Activated gamma-delta T cell (primary cell): ENCODE data around the gene AK5.

Experiments
- DNase-seq: peaks from one replicate; lab custom pipeline; 2025; lab: John Stamatoyannopoulos, UW
- total RNA-seq, 2 donors: gene quantifications; one replicate each; lab custom pipeline; 2026; lab: John Stamatoyannopoulos, UW

AK5 gene
- 2.9 to 9.7 reads per million in 2 donors for total RNA-seq

- no peak for DNase-seq
Measured at GRCh38 chr1:77281491-77282186, at the start of gene AK5. Gene AK5, plus strand, starts transcription at chr1:77282019. Its CDS starts 295 bp downstream, at chr1:77282314.

GRCh38 chr1:77232829-77233228 is 49.0 kb upstream of the AK5 start:
- no peak for DNase-seq

- no peak for DNase-seq
Measured at GRCh38 chr1:77234096-77234495, 47.7 kb upstream of the AK5 start.

DNA sequence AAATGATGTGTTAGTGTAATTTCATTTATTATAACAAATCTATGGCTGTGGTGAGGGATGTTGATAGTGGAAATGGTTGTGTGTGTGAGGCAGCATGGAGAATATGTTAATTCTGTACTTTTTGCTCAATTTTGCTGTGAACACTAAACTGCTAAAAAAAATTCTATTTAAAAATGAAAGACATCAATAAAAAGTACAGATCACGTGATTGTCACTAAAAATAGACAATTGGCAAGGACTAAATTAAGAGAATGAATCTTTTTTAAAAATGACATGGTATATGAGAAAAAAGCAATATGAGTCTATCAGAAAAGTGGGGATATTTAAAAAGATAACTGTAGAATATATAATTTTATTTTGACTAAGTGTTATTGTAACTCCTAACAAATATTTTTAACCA is 46.9 kb upstream of the AK5 start:
- DNase-seq, result no peak

- no peak for DNase-seq
Measured at GRCh38 chr1:77238462-77238861, 43.4 kb upstream of the AK5 start.

DNA sequence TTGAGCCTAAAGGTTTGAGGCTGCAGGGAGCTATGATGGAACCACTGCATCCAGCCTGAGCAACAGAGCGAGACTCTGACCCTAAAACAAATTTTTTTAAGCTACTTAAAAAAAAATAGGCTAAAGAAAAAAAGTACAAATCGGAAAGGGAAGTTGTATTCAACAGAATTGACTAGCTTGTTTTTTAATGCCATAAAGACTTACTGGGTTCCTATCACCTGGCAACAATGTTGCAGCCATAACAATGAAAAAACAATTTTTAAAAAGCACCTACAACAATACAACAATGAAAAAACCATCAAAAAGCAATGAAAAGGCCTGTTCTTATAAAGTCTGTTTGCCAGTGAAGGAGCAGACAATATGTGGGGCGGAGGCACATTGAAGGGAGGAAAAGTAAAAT is 42.5 kb upstream of the AK5 start:
- DNase-seq, result no peak

DNA sequence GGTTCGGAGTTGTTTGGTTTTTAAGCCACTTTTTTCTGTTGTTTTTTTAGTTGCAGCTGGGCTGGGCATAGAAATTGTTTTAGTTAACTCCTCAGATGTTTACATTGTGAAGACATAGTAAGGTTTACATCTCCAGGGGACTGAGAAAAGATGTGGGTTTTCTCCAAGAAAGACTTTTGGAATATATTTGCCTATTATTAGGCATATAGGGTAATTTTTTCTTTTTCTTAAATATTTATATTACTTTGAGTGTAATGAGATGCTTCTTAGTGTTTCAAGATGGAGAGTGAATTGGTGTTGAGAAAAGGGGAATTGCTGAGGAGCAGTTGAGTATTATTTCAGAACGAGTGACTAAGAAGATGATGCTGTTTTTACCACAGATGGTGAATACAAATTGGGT is 36.0 kb upstream of the AK5 start:
- no peak for DNase-seq

DNA sequence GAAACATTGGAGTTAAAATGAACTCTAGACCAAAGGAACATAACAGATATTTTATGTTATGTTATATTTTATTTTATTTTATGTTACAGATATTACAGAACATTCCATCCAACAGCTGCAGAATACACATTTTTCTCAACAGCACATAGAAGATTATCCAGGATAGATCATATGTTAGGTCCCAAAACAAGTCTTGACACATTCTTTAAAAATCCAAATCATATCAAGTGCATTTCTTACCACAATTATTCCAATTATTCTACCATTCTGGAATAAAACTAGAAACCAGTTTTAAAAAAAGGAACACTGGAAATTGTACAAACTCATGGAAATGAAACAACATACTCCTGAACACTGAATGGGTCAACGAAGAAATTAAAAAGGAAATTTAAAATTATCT is 31.7 kb upstream of the AK5 start:
- no peak for DNase-seq

- no peak for DNase-seq
Measured at GRCh38 chr1:77253211-77253610, 28.6 kb upstream of the AK5 start.

GRCh38 chr1:77263708-77264107 is 18.1 kb upstream of the AK5 start:
- no peak for DNase-seq

DNA sequence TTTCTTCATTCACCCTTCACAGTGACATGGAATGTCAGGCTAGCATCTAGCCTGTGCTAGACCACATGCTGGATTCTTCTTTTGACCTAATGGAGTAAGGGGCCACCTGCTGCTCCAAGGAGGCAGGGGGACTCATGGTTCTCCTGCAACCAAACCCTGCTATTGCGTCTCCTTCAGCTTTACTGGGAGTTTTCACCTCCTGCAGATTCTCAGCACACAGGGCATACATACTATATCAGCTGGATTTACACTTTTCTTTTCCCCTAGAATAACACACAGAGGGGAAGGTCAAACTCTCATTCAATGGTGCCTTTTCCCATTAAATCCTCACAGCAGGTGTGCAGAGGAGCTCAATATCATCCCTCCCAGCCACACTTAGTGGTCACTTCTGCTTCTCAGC is 16.6 kb upstream of the AK5 start:
- no peak for DNase-seq

- no peak for DNase-seq
Measured at GRCh38 chr1:77267035-77267434, 14.8 kb upstream of the AK5 start.

DNA sequence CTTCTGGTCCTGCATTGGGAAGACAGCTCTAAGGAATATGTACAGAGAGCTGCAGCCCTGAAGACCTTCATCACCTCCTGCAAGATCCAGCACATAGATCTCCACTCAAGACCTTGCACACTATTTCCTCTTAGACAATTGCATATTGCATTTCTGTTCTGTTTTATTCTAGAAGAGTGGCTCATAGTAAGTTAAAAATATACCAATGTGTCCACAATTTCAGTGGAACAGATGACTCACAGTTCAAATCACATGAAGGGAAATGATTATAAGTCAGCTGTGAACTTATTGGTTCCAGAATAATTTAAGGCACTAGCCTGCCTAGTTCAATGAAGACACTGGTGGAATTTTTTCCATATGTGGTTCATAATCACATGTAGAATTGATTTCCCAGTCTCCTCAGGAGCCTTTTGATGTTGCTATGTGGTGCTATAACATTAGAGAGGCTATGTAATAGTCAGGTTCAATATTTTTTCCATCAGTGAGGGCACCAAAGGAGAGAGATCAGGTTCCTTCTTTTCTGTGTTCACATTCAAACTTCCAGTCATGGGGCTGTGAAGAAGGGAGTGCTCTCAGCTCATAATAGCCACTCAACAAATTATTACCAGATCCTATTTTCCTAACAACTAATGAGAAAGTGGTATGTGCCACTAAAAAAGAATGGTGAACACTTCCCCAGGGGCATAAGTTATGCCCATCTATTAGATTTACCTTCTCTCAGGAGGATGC is 9.8 kb upstream of the AK5 start:
- DNase-seq, result no peak

- DNase-seq, result no peak
Measured at GRCh38 chr1:77273891-77274290, 7.9 kb upstream of the AK5 start.

GRCh38 chr1:77275194-77275593 is 6.6 kb upstream of the AK5 start:
- no peak for DNase-seq

DNA sequence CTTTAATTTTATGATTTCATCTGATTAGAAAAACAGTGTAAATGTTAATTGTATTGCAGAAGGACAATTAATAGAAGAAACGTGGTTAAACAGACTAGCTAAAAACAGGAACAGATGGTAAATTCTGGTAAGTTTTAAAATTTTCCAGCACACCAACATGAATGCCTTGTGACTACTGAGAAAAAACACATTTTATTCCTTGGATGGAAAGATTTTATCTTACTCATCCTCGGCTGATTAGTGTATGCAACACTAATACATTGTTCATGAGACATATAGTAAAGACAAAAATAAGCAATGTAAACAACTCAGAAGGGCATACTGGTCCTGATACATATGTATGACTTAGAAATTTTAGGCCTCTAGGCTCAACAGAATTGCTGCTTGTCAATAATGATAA is 4.9 kb upstream of the AK5 start:
- DNase-seq, result no peak

DNA sequence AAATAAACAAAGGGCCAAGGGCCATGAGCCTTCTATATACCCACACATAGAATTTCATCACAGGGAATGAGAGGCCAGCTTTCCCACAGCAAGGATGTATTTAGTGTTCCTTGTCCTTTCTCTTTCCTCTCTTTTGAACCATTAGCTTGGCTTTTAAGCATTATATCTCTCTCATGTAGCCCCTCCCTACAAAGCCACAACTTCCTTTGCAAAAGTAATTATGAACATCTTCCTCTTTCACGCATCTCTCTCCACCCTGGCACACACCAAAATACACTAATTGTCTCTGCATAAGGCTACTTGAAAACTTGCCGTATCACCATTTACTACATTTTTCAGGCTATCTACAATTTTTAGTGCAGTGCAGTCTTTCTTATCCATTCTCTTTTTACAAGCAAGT is 1.9 kb upstream of the AK5 start:
- no peak for DNase-seq

- no peak for DNase-seq
Measured at GRCh38 chr1:77280962-77281361, 857 bp upstream of the AK5 start.

- DNase-seq, result no peak
Measured at GRCh38 chr1:77282187-77282865, 507 bp downstream of the AK5 start.

DNA sequence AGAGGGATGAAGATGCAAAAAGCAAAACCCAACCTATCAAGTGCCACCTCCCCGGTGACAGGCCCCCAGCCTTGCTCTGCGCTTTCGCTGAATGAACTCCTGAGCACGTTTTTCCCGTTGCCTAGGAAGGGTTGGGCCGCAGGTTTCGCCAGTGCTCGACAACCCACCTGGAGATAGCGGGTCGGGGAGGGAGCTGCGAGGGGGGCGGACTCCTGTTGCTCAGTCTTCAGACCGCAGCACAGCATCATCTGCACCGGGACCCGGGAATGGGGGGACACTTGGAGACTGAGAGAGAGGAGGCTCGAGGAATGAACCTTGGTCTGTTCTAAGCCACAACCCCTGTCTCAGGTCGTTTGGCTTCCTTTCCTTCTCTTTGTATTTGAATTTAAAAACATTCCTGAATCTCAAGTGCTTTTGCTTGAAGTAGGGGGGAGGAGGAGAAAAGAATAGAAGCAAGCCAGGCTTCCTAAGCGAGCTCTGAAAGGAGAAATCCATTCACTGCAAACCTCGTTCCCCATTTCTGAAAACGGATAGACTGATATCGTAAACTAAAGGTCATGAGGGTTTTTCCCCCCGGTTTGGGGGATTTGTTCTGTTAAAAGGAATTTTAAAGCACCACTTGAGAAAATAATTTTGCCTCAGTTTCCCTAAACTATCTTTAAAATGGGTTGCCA is 1.2 kb downstream of the AK5 start:
- no peak for DNase-seq

DNA sequence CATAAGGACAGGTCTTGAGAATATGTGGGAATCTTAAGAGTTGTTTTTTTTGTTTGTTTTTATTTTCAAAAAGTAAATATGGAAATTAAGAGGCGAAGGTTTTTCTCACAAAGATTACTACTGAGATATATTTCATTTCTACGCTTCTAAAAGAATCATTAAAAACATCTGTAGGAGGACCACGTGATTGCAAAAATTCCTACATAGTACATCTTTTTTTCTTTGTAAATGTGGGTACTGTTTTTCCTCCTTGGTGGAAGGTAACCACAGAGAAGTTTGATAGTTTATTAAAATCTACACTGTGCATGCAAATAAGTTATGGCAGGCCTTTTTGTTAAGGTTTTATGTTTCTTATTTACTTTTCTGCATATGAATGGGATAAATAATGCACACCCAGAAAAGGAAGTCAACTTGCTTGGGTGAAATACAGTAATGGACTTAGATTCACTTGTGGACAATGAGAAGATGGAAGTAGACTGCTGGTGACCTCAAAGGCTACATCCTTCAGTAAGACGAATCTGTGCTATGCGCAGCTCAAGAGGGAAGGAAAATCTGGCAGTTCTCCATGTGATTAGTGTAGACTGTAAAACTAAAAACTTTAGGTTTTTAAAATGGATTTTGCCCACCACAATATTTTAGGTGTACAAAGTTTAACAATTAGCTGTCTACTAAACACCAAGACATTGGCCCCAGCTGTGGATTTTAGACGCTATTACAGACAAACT is 2.0 kb downstream of the AK5 start:
- DNase-seq, result no peak

DNA sequence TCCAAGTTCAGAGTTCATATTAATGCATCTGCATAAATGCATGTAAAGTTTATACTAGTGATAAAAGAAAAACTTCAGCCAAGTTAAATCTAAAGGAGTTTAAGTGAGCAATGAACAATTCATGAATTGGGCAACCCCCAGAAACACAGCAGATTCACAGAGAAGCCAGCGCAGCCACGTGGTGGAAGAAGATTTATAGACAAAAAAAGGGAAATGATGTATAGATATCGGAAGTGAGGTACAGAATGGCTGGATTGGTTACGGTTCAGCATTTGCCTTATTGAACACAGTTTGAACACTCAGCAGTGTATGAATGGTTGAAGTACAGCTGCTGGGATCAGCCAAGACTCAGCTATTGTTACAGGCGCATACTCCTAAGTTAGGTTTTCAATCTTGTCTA is 5.7 kb downstream of the AK5 start:
- DNase-seq, result no peak
